ENCODE data around the gene LRRC8B.
"Not testable (repeated sequence)": the region's sequence is repeated elsewhere in the genome, so short reads cannot be mapped to it uniquely, and the experiment has no call there.

LRRC8B gene

DNA sequence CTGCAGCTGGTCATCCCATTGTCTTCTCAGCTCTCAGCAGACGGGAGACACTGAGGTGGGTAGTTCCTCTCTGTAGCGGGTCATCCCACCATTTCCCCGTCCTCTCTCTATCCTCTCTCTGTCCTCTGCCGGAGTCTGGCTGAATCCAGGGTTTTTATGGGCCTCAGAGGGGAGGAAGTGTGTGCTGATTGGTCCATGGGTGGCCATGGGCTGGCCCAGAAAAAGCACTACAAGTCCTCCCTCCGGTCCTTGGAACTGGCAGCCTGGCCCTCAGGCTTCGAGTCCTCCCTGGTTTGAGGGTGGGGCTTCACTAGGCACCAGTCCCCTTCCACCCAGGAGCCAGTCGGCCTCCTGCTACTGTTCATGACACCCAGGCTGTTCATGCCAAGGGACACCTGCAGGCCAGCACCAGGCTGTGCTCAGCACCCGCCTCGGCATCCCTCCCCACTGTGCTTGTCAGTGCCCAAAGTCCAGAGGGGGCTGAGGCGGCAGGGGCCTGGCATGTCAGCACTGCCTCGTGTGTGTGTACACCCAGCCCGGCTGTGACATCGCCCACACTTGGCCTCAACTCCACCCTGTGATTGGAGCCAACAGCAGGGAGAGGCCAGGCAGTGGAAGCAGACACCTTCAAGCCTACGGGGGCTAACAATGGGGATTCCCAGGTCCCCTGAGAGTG, 85.3 kb downstream of the LRRC8B start:
- no peak for DNase-seq

DNA sequence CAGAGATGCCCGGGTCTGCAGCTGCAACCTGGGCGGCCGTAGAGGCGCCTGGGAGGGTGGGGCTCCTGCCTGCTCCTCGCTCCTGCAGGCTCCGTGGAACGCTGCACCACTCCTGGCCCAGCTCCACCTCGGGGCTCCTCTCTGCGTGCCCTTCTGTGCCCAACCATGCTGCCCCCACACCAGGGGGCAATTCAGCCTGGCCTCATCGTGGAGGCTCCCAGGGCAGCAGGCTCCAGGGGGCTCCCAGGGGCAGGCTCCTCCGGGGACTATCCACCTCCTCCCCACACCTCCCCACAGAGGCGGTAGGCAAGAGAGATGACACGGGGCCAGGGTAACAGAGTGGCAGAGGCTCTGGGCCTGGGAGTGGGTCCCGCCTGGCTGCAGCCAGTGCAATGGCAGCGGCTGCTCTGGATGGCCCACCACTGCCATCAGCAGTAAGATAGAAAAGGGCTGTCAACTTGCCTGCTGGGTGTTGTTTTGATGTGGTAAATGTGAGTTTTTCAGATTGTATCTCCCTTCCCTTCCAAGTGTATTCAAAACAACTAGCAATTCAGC, 85.9 kb downstream of the LRRC8B start:
- no peak for DNase-seq

DNA sequence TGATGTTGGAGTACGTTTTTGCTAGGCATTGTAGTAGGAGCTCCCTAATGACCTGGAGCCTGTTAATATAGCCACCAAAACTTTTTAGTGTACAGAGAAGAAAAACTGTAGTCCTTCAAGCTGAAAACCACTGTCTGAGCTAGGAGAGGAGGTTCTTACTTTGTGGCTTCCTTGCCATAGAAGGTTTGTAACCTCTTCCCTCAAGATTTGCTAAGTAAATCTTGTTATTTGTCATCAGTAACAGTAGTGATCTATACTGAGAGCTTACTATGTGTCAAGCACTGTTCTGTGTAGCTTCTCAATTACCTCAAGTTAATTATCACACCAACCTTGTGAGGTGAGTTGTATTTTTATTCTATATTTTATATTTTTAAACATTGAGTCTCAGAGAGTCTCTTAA, 87.1 kb downstream of the LRRC8B start:
- DNase-seq, result no peak

DNA sequence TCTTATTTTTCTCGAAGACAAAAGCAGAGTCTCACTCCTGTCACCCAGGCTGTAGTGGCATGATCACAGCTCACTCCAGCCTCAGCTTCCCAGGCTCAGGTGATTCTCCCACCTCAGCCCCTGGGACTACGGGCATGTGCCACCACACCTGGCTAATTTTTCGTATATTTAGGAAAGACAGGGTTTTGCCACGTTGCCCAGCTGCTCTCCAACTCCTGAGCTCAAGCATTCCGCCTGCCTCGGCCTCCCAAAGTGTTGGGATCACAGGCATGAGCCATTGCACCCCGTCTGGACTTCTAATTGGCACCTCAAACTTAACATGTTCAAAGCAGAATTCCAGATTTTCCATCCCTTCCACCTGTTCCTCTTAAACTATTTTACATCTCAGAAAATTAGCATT, 89.3 kb downstream of the LRRC8B start:
- no peak for DNase-seq

- DNase-seq, result no peak
Observed at GRCh38 chr1:89615676-89616598, 91.3 kb downstream of the LRRC8B start.

GRCh38 chr1:89616844-89617627, 92.4 kb downstream of the LRRC8B start:
- no peak for DNase-seq

GRCh38 chr1:89620664-89621063, 96.0 kb downstream of the LRRC8B start:
- no peak for DNase-seq

- no peak for DNase-seq
Observed at GRCh38 chr1:89622895-89623294, 98.3 kb downstream of the LRRC8B start.

- no peak for DNase-seq
Observed at GRCh38 chr1:89624314-89624713, 99.7 kb downstream of the LRRC8B start.

DNA sequence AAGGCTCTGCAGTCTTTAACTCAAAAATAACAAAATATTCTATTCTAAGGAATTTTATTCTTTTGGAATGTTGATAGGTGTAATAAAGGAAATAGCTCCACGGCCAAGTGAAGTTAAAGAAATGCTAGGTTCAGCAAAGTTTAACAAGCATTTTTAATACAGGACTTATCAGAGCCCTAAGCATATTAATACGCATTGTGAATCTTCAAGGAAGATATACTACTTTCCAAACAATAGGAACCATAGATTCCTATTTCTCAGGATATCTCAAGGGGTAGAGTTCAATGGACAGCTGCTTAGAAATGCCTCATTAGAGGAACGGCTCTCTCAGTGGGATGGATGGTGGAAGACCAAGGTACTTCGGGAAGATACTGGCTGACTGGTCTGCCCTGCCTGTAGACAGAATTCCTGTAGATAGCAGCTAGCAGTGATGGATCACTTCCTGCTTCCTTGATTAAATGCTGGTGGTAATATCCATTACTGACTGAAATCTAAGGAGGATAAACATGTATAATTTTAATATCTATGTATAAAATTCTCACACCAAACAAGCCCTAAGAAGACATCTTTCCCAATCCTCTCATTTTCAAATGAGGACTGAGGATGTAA, 100.2 kb downstream of the LRRC8B start:
- DNase-seq, result no peak

- no peak for DNase-seq
Observed at GRCh38 chr1:89627596-89627962, 103.0 kb downstream of the LRRC8B start.

DNA sequence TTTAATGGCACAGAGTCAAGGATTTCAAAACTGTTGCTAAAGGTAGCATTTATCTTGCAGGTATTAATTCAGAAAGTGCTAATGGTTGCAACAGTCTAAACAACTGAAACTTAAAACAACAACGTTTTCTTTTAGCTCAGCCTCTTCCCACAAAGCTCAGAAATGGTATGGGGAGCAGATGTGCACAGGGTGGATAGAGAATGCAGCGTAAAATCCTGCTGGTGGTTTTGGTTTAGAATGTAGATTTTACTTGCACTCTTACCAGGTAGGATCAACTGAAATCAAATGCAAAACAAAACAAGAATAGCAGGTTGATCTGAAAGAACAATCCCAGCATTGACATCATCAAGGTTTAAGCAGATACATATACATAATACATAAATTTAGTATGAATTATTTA, 104.5 kb downstream of the LRRC8B start:
- no peak for DNase-seq

DNA sequence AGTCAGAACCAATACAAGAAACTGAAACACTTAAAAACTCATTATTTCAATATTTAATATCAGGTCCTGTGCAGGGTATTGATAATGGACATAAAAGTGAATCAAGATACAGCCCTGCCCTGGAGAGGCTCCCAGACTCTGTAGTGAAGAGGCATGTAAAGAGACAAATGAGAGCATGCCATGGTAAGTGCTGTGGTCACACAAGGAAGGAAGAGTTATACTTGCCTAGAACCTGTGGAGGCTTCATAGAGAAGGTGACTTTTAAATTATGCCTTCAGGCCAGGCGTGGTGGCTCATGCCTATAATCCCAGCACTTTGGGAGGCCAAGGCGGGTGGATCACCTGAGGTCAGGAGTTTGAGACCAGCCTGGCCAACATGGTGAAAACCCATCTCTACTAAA, 105.0 kb downstream of the LRRC8B start:
- not testable (repeated sequence) for DNase-seq

- DNase-seq, result no peak
Observed at GRCh38 chr1:89630048-89630447, 105.4 kb downstream of the LRRC8B start.

DNA sequence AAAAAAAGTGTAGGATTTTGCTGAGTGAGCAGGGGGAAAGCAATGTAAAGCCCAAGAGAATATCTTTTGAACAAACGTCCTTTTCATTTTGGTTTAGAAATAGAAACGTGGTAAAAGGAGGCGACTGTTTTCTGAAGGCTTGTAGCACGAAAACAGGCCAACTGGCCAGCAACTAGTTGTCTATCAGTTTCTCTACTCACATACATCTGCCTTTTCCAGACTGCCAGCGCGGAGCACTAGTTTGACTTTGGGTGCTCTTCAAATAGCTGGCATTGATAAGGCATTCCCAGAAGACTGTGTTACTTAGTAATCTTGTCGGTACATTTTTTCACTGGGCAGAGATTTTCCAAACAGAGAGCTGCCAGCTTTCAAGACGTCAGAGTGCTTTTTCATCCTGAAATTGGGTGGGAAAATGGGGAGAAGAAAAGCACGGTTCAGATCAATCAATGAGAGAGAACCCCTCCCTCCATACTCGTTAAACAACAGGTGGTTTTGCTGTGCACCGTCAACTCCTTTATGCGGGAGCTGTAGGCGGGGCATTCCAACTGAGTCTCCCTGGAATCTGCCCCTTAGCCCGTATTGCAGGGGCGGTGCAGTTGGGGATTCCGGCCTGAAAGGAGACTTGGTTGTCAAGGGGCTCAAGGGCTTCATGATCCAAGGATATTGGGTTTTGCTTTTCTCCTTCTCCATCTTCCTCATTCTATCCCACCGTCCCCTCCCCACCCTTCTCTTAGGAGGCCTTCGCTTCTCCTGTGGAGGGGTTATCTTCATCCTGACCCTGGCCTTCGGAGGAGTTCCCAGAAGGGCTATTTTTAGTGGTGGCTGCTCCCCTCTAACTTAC, 107.4 kb downstream of the LRRC8B start:
- DNase-seq, result peak in 1 of 2 experiments; percentile 46

GRCh38 chr1:89632657-89633247, 108.1 kb downstream of the LRRC8B start, which contains the start of gene LRRC8C:
Gene LRRC8C, plus strand, starts transcription at chr1:89633120. Its CDS starts 53,354 bp downstream, at chr1:89686474.
- peak; percentile 31 to 74 for DNase-seq

DNA sequence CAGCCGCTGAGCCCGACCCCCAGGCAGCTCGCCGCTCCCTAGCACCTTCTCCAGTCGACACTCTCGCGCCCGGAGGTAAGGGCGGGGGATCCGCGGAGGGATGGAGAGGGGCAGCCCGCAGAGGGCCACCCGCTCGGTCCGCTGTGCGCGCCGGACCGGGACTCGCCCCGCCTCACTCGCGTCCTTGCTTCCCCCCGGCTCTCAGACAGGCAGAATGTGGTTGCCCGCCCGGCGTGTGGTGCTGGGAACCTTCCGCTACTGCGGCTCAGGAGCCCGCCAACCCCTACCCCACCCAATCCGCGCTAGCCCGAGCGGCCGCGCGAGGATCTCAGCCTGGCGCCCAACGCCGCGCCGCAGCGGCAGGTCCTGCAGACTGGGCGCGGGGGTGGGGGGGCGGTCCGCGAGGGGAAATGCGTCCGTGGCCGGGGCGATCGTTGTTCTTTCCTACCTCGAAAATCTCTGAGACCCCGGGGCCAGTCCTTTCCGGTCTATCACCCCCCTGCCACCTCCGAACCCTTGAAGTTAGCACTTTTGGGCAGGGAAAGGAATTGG, 108.7 kb downstream of the LRRC8B start:
- DNase-seq, result peak; percentile 23 to 59

DNA sequence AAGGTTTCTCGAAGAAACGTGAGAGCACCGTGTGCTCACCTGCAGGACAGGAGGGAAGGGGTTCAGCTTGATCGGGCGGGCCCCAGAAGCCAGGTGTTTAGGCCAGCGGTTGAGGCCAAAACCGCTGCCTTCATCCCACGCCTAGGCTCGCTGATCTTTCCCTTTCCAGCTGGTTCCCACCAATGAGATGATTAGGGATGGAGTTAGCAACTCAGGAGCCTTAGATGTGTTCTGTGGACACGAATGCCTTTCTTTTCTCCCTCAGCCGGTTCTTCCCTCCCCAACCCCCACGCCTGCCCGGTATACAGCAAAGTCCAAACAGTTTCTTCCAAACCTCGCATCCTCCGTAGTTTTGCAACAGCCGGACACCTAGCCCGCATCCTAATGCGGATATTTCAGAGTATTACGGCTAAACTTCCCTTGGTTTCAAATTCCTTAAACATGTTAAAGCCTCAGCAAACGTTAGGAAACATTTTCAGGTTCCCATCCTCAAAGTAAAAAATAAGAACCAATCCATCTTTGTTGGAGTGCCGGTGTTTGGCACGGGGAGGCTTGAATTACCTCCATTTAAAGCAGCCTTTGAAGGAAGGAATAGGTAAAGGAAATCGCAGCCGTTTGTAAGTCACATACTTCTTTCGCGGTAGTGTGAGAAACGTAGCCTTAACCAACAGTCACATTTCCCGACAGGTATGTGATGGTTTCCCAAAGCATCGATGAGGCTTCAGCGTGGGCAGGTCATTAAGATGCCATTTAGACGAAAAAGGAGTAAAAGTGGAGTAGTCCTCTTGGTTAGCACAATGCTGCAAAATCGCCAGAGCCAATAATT, 109.4 kb downstream of the LRRC8B start:
- peak in 1 of 2 experiments; percentile 49 for DNase-seq

All from NCI-H524 (cell line).